ENCODE results near the gene CARM1.
"Not testable (repeated sequence)": the region's sequence is repeated elsewhere in the genome, so short reads cannot be mapped to it uniquely, and the experiment has no call there.

CARM1 gene

DNA sequence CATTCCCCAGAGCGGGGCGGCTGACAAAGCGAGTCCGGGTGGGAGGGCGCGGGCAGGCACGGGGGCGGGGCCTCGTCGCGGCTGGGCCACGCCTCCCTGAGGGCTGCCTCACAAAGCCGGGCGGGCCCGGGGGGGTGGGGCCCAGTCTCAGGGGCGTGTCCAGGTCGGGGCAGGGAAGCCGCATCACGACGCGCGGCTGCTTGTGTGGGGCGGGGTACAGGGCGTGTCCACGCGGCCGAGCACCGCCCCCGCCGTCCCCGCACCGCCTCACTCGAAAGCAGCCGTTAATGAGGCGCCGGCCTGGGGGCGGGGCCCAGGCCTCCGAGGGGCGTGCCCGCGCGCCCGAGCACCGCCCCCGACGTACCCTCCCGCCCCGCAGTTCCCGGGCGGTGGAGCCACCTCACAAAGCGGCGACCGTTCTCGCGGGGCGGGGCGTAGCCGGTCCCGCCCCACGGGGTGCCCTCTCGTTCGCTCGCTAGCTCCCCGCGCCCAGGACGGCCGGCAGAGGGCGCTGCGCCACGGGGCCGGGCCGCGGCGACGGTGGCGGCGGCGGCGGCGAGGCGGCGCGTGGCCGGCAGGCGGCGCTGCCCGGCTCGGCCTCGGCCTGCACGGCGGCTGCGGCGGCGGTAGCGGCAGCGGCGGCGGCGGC lies at the start of gene CARM1:
Gene CARM1 (plus strand): TSS at position 599 of the 649 bp plus-strand sequence. CDS start 150 bp downstream, outside the sequence.
- peak; percentile 98 for DNase-seq

DNA sequence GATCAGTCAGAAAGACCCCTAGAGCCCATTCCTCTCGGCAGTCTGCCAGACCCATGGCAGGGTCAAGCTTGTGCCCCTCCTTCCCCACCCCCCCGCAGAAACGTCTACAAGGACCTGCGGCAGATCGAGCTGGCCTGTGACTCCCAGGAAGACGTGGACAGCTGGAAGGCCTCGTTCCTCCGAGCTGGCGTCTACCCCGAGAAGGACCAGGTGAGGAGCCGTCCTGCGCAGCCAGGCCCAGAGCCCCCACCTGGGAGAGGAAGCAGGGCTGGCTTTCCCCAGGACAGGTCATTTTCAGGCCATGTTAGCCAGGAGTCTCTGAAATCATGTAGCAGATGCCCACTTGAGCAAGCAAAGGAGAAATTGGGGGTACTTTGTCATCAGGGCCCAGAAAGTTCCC lies 47.7 kb upstream of the CARM1 start:
- no peak for DNase-seq

DNA sequence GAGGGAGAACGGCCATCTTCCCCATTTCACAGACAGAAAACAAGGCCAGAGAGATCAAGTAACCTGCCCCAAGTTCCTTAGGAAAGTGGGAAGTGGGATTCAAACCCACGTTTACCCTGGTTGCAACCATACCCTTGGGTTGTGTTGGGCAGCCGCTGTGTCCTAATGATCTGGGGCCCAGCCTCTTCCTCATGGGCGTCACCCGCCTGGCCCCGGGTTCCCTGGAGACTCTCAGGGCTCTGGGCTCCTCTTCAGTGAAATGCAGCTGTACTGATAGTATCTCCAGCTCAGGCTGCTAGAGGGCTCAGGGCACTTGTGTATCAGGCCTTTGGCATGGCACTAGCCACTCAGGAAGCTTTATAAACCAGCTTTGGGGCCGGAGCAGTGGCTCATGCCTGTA lies 45.1 kb upstream of the CARM1 start:
- DNase-seq: no peak

DNA sequence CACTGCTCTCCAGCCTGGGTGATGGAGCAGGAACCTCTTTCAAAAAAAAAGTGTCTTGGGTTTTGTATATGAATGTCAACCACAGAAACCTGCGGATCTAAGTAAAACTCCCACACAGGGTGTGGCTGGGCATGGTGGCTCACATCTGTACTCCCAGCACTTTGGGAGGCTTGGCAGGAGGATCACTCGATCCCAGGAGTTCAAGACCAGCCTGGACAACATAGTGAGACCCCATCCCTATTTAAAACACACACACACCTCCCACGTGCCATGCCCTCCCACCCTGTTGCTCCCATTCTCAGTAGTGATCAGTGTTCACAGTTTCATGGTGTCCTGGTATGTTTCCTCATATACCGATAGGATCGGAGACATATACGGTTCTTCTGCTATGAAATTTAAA lies 44.5 kb upstream of the CARM1 start:
- DNase-seq: no peak

DNA sequence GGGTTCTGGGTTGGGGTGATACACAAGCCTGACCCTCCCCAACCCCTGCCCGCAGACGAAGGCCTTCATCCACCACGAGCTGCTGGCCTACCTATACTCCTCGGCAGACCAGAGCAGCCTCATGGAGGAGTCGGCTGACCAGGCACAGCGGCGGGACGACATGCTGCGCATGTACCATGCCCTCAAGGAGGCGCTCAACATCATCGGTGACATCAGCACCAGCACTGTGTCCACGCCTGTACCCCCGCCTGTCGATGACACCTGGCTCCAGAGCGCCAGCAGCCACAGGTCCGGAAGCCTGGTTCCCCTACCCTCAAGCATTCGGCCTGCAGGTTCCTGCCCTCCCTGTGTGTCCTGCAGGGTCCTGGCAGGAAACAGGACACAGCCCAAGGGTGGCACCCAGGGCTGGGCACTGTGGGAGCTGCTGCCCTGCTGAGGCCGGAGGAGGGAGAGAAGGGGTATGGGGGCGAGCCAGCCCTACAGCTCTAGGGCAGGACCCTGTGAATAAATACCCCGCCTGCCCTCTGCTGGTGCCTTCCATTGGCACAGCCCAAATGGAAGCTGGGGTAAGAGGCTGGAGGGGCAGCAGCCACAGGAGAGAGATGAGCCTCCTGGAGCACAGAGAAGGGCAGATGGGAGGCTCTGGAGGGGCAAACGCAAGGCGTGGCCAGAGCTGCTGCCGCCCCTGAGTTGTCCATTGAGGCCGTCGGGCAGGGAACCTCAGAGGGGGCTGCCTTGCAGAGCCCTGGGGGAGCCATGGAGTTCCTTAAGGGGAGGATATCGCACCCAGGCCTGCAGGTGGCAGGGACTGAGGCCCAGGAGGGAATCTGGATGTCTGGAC lies 42.2 kb upstream of the CARM1 start:
- no peak for DNase-seq

DNA sequence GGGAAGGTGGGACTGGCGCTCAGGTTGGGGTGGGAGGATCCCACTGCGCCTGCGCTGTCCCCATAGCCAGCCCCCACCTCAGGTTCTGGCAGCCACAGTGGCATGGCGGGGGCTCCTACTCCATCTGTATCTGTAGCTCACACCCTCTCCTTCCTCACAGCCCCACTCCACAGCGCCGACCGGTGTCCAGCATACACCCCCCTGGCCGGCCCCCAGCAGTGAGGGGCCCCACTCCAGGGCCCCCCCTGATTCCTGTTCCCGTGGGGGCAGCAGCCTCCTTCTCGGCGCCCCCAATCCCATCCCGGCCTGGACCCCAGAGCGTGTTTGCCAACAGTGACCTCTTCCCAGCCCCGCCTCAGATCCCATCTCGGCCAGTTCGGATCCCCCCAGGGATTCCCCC lies 41.4 kb upstream of the CARM1 start:
- DNase-seq: no peak

DNA sequence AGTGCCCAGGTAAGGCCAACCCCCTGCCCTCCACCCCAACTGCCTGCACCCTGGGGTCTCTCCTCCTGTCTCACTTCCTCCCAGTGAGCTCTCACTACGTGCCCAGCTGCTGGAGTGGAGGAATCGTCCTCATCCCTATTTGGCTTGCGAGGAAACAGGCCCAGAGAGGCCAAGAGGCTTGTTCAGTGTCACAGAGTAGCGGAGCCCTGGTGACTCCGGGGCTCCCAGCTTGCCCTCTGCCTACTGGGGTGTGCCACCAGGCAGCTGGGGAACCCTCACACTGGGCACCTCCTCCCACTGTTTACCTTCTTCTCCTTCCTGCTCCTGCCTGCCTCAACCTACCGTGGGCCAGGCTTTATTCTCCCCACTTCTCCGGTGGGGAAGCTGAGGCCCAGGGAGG lies 41.0 kb upstream of the CARM1 start:
- DNase-seq: no peak

DNA sequence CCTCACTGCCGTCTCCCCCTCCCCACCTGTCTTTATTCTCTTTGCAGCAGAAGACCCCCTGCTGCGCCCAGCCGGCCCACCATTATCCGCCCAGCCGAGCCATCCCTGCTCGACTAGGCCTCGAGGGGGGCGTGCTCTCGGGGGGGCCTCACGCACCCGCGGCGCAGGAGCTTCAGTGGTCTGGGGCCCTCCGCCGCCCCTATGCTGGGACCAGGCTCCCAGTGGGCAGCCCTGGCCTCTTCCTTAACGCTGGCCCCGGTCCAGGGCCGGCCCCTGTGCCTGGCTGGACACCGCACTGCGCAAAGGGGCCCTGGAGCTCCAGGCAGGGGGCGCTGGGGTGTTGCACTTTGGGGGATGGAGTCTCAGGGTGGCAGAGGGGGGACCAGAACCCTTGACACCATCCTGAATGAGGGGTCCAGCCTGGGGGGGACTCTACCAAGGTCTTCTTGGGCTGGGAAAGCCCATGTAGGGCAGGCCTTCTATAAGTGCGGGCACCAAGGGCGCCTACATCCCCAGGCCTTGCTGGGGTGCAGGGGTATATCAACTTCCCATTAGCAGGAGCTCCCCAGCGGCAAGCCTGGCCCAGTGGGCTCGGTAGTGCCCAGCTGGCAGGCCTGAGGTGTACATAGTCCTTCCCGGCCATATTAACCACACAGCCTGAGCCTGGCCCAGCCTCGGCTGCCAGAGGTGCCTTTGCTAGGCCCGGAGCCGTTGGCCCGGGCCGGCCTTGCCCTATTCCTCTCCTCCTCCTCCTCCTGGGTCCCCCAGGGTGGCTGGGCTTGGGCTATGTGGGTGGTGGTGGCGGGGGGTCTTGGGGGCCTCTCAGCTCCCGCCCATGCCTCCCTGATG lies 40.2 kb upstream of the CARM1 start:
- DNase-seq: no peak

DNA sequence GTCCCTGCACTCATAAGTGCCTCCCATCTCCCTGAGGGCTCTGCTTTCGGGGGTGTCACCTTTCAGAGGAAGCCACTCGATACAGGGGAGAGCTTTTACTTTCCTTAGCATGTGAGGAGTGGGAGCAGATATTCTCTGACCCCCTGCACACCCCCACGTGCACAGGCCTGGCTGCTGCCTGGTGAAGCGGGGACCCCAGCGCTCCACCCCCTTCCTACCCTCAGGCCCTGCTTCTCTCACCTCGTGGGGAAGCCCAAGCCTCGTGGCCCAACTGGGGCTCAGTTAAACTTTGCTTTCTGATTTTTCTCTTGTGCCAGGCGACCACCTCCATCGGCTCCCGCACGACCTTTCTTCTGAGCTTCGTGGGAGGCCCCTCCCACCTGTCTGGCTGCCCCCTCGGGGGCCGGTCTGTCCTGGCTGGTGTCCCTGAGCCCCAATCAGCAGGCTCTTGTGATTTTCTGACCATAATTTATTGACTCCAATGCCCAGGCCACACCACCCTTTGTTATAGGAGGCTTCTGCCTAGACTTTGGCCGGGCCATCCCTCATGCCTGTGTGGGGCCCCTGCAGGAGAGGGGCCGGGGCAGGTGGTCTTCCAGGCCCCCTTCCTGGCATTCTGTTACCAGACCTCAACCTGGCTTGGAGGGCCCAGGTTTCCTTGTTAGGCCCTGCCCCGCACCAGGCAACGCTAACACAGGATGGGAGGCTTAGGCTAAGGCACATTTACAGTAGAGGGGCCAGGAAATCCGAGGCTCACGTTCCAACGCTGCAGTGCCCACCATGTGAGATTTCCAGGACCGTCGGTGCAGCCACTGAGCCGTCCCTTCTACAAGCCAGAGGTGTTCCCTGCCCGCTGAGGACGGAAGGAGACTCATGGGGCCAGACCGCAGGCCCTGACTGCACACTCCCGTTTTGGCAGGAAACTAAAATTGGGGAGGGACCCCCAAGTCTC lies 39.1 kb upstream of the CARM1 start:
- DNase-seq: no peak

DNA sequence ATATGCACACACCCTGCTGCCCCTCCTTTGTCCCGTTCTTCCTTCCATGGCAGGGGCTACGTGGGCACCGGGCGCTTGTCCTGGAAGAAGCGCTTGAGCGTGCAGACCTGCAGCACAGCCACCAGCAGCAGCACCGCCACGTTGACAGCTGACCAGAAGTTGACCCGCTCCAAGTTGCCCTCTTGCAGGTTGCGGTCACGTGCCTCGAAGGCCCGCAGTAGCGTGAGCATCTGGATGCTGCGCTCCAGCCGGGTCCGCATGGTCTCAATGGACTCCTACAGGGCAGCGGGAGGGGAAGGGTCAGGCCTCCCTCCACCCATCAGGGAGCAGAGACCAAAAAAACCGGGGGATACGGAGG lies 38.4 kb upstream of the CARM1 start:
- no peak for DNase-seq

DNA sequence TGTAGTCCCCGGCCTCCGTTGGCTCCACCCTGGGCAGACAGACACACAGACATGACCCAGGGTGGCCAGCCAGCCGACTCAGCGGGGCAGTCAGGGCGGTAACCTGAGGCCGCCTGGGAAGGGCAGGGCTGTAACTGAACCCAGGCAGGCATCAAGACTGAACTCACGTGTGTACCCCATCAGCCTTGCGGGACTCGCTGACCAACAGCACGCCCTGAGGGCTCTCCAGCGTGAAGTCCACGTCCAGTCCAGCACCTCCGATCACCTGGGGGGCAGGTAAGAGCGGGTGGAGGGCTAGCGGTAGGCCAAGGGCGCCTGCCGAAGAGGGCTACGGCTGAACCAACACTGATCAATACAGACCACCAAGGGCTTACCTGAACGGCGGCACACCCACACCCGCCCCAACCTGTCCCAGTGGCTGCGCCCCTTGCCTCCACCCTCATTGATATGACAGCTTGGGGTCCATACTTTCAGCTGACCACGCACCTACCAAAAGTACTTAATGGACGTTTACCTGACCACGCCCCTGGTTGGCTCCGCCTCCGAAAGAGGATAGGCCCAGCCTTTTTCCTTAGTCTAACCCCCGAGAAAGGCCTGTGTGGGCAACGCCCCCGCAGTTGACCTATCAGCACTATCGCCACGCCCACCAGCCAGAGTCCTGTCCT lies 36.1 kb upstream of the CARM1 start:
- DNase-seq: no peak

DNA sequence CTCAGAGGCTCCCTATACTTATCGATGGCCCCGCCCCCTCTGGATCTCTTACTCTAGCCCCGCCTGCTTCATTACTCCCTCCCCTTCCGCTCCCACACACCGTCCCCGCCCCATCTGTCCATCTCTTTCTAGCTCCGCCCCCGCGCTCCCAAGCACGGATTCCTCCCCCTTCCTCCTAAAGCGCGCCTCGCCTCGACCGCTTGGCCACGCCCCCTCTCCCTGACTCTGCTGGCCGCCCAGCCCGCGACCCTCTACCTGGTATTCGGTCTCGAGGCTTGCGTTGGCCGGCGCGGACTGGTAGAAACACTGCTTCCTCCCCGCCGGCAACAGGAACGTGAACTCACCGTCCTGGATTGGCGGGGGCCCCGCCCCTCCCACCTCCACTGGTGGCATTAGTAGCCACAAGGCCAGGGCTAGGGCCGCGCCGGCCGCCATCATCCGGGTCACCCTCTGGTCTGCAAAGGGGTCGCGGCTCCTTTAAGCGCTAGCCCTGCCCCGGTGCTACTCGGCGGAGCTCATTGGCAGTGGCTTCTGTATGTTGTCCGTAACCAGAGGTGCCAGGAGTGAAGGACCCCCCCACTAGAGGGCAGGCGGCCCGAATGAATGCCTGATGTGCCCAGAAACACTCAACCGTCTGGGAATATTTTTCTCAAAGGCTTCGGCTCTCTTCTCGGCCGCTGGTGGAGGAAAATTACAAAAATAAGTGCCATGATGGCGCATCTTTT lies 35.4 kb upstream of the CARM1 start, which contains the start of gene TMED1:
Gene TMED1 (minus strand): TSS at position 459 of the 725 bp plus-strand sequence. CDS start 21 bp downstream, at position 438.
- DNase-seq: peak; percentile 98

DNA sequence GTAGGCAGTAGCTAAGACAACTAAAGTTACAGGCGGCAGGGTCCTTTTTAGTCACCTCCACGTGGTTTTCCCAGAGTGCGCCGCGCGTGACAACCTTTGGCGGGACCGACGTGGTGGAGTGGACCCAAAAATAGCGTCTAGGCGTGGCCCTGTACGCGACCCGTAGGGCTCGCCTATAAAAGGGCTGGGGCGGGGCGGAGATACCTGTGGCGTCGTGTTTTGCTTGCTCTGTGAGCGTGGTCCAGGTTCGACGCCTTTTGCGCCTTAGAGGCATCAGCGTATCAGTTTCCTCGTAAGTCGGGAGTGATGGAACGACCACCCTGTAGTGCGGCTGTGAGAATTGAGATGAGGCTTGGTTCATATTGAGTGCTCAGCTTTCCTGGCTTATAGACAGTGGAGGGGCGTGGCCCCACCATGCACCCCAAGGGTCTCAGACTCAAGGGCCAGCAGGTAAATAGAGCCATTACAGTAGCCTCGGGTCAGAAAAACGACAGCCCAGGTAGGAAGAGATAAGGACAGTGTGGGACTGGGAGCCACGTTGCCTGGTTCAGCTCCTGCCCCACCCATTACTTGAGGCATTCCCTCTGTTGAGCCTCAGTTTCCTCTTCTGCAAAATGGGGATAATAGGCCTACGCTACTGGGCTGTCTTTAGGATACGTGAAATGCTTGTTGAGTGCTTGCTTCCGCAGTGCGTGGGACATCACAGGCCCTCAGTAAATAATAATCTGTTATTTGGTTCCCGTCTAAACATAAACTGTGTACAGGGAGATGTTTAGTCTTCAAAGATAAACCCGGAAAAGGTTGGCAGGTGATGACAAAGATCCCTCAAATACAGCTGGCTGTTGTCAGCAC lies 34.6 kb upstream of the CARM1 start:
- peak; percentile 91 for DNase-seq

DNA sequence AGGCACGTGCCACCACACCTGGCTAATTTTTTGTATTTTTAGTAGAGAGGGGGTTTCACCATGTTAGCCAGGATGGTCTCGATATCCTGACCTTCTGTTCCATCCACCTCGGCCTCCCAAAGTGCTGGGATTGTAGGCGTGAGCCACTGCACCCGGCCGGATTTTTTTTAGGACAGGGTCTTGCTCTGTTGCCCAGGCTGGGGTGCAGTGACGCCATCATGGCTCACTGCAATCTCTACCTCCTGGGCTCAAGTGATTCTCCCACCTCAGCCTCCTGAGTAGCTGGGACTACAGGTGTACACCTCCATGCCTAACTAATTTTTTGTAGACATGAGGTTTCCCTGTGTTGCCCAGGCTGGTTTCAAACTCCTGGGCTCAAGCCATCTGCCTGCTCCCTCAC lies 33.7 kb upstream of the CARM1 start:
- DNase-seq: not testable (repeated sequence)

DNA sequence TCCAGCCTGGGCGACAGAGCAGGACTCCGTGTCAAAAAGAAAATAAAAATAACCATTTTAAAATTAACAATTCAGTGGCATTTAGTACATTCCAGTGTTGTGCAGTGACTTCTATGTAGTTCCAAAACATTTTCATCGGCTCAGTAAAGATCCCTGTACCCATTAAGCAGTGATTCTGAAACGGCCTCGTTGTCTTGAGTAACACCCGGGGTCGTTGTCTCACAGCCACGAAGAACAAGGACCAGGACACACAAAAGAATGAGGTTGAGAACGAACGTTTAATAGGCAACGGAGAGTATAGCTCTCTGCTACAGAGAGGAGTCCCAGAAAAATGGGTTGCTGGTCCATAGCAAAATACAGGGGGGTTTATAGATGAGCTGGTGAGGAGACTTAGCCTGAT lies 33.0 kb upstream of the CARM1 start:
- no peak for DNase-seq

DNA sequence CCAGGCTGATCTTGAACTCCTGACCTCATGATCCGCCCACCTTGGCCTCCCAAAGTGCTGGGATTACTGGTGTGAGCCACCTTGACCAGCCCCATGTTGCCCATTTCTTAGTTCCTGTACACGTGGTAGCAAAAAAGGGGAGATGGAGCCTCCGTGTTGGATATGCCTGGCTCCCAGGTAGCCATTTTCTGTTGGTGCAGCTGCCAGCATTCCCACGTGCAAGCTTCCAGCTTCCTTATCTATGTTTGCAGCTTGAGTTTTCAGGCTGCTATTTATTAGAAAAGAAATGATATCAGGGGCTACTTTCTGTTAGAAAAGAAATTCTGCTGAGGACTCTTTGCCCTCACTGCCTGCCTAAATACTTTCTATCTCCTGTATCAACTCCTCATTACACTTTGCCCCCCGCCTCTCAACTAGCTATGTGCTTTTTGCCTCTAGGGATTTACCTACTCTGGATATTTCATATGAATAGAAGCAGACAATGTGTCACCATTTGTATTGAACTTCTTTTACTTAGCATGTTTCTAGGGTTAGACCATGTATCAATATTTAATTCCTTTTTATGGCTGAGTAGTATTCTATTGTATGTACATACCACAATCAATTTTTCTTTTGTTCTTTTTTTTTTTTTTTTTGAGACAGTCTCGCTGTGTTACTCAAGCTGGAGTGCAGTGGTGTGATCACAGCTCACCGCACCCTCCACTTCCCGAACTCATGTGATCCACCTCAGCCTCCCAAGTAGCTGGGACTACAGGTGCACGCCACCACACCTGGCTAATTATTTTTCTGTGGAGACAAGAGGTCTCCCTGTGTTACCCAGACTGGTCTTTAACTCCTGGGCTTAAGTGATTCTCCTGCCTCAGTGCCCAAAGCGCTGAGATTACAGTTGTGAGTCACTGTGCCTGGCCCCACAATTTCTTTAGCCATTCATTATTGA lies 32.0 kb upstream of the CARM1 start:
- no peak for DNase-seq

DNA sequence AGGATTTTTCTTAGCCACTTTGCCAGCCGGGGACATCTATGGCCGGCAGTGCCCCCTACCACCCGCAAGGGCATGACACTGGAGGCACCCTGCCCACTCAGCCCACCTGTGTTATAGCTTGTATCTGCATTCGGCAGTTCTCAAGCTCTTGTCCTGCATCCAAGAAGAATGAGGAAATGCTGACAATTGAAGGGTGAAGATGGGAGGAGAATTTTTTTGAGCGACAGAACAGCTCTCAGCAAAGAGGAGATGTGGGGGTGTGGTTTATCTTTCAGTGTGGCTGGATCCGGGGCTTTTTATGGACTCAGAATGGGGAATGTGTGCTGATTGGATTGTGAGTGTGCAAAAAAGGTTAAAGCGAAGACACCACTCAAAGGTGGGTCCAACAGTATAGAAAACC lies 28.6 kb upstream of the CARM1 start:
- DNase-seq: no peak

DNA sequence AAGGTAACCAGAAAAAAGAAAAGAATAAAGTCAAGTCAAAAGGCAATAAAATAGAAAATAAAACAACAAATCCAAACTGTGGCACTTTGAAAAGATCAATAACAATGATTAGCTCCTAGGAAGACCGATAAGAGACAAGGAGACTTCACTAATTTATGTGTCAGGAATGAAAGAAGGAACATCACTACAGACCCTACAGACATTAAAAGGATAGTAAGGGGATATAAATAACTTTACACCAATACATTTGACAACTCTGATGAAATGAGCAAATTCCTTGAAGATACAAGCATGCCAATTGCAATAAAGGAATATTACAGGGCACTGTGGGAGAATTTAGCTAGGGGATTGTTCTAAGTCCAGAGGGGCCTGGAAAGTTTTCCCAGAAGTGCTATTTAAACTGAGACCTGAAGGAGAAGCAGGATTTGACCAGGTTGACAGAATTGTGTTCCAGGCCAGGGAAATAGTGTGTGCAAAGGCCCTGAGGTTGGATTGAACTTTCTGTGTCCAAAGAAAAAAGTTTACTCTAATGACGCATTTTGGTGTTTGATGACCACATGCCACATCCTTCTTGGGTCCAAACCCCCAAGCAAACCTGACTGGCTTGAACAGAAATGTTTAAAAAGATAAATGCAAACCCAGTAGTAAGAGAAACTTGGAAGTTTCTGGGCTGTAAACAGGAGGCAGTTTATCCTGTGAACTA lies 24.7 kb upstream of the CARM1 start:
- DNase-seq: no peak
